Glutamatergic neuron (in vitro differentiated cells): ENCODE results near the gene TAGLN. TPM values are rescaled to one million over a fixed set of nuclear protein-coding genes. Genes with fewer than 3 reads are reported as not detected.
A peak's percentile ranks its signal among the peaks of the same experiment; 100 is the strongest.

Source experiments
- DNase-seq: peaks from one replicate; pipeline ENCODE4 v3.0.0; 2022
- H3K27ac Mint-ChIP-seq: one replicate; pipeline ENCODE4 v1.8.0; 2020; ENCODE audit warnings: mild to moderate bottlenecking, mixed read lengths, inconsistent platforms; ENCODE audit not compliant: unreplicated experiment
- H3K27me3 Mint-ChIP-seq: one replicate; pipeline ENCODE4 v1.8.0; 2020; ENCODE audit warnings: mild to moderate bottlenecking, moderate library complexity, mixed read lengths, inconsistent platforms; ENCODE audit not compliant: unreplicated experiment
- H3K36me3 Mint-ChIP-seq: one replicate; pipeline ENCODE4 v1.8.0; 2020; ENCODE audit warnings: mild to moderate bottlenecking, mixed read lengths, inconsistent platforms; ENCODE audit not compliant: unreplicated experiment
- H3K4me1 Mint-ChIP-seq: one replicate; pipeline ENCODE4 v1.8.0; 2020; ENCODE audit warnings: mild to moderate bottlenecking, low read depth, mixed read lengths, inconsistent platforms; ENCODE audit not compliant: unreplicated experiment
- H3K4me3 Mint-ChIP-seq: one replicate; pipeline ENCODE4 v1.8.0; 2020; ENCODE audit warnings: mild to moderate bottlenecking, mixed read lengths, inconsistent platforms; ENCODE audit not compliant: unreplicated experiment
- H3K9me3 Mint-ChIP-seq: one replicate; pipeline ENCODE4 v1.8.0; 2020; ENCODE audit warnings: mild to moderate bottlenecking, moderate library complexity, mixed read lengths, inconsistent platforms; ENCODE audit not compliant: unreplicated experiment
- CTCF ChIP-seq: fragments of 200-600 bp; sonication (generic); IDR thresholded peaks from one replicate; pipeline ENCODE4 v1.5.0; 2021; ENCODE audit not compliant: partially characterized antibody, unreplicated experiment
- total RNA-seq: library from RNA; stranded (reverse); fragmentation: NEBNext Ultra II Directional; extraction: Animal tissue kit (Norgen Biotek cat#: 25700); gene quantifications from one replicate; pipeline ENCODE4 v1.2.1, GENCODE V29; 2021; ENCODE audit not compliant: unreplicated experiment

Gene TAGLN
- total RNA-seq, 1 donor from 2014 or later, result 6.1 TPM

DNA sequence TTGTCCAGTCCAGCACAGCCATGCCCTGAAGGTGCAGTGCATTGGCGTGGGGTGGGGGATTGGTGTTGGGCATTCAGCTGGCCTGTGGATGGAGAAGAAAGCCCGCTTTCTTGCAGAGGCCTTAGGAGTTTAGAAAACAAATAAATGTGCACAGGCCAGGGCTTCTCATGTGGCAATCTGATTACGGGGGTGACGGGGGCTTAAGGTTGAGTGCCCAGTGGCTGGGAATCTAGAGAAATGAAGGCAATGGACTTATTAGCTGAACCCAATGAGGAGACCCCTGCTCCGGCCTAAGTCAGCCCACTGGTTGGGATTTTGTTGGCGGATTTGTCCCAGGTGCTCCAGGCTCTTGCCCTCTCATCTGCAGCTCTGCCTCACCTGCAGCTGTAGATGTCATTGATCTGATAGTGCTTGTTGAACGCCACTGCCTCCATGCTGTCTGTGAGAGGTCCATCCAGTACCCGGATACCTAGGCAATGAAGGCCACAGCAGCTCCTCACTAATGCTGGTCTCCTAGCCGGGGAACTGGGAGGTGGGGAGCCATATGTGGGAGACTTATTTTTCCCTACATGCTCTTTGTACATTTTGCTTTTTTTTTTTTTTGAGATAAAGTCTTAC lies 26.5 kb downstream of the TAGLN start:
- Mint-ChIP-seq H3K4me1 (peaks cover 11% of the 10 kb centered on the region), H3K9me3 (peaks cover 1% of the 10 kb centered on the region)
- TF ChIP-seq CTCF, result no peak

GRCh38 chr11:117226388-117227385 lies 27.5 kb downstream of the TAGLN start:
- TF ChIP-seq CTCF, result peak; percentile 77
- peak; percentile 42 for DNase-seq
- H3K27me3 Mint-ChIP-seq, result peaks cover 2% of the 10 kb centered on the region
- H3K9me3 Mint-ChIP-seq, result peaks cover 4% of the 10 kb centered on the region
- H3K36me3 Mint-ChIP-seq, result no peaks in the 10 kb centered on the region
- H3K4me1 Mint-ChIP-seq, result peaks cover 17% of the 10 kb centered on the region
- H3K27ac Mint-ChIP-seq, result peak overlapping the region; percentile 46
- no peak overlapping the region for H3K4me3 Mint-ChIP-seq

More for the DNA sequence above, 26.5 kb downstream of the TAGLN start:
- H3K27me3 Mint-ChIP-seq, result peaks cover 2% of the 10 kb centered on the region
- no peak overlapping the region for H3K27ac Mint-ChIP-seq
- DNase-seq, result no peak
- no peak overlapping the region for H3K4me3 Mint-ChIP-seq
- H3K36me3 Mint-ChIP-seq, result no peaks in the 10 kb centered on the region

DNA sequence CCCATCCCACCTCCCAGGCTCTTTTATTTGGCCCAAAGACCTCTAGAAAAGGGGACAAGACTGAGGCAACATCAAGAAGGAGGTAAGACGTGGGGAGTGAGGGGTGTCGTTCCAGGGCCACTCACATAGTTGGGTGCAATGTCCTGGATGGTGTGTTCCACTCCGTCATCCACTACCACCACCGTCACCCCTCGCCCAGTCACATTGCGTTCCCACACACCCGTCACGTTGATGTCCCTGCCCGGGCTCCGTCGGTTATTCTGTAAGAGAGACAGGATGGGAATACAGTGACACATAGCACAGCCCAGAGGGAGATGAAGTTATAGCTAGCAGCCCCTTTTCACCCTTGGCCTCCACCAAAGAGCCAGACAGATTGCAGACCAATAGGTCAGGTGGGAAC lies 28.9 kb downstream of the TAGLN start:
- no peak for TF ChIP-seq CTCF
- H3K27me3 Mint-ChIP-seq, result peaks cover 5% of the 10 kb centered on the region
- H3K4me1 Mint-ChIP-seq, result peaks cover 13% of the 10 kb centered on the region
- H3K4me3 Mint-ChIP-seq, result no peak overlapping the region
- H3K27ac Mint-ChIP-seq, result no peak overlapping the region
- no peak for DNase-seq
- H3K9me3 Mint-ChIP-seq, result peaks cover 4% of the 10 kb centered on the region
- no peaks in the 10 kb centered on the region for H3K36me3 Mint-ChIP-seq

GRCh38 chr11:117229411-117229810 lies 30.2 kb downstream of the TAGLN start:
- Mint-ChIP-seq H3K27ac (no peak overlapping the region), H3K9me3 (peaks cover 7% of the 10 kb centered on the region), H3K36me3 (no peaks in the 10 kb centered on the region), H3K27me3 (peaks cover 8% of the 10 kb centered on the region), H3K4me1 (peaks cover 23% of the 10 kb centered on the region), H3K4me3 (no peak overlapping the region)
- no peak for DNase-seq
- no peak for TF ChIP-seq CTCF

GRCh38 chr11:117229931-117230285 lies 30.7 kb downstream of the TAGLN start:
- no peak overlapping the region for H3K4me3 Mint-ChIP-seq
- H3K27me3 Mint-ChIP-seq, result peaks cover 8% of the 10 kb centered on the region
- no peak for TF ChIP-seq CTCF
- H3K4me1 Mint-ChIP-seq, result peaks cover 21% of the 10 kb centered on the region
- DNase-seq, result no peak
- H3K9me3 Mint-ChIP-seq, result peaks cover 7% of the 10 kb centered on the region
- no peak overlapping the region for H3K27ac Mint-ChIP-seq
- H3K36me3 Mint-ChIP-seq, result no peaks in the 10 kb centered on the region
